Activated T-helper 9 cell treated with anti-CD3 and anti-CD28 coated beads, Interleukin-2, amount 50 U/mL, for 16 hours (primary cell): ENCODE measurements around the gene PDZD2.

Source experiments
- DNase-seq: peaks from one replicate; pipeline ENCODE4 v3.0.0-alpha.2; 2020; ENCODE audit warnings: low read depth

Gene PDZD2

DNA sequence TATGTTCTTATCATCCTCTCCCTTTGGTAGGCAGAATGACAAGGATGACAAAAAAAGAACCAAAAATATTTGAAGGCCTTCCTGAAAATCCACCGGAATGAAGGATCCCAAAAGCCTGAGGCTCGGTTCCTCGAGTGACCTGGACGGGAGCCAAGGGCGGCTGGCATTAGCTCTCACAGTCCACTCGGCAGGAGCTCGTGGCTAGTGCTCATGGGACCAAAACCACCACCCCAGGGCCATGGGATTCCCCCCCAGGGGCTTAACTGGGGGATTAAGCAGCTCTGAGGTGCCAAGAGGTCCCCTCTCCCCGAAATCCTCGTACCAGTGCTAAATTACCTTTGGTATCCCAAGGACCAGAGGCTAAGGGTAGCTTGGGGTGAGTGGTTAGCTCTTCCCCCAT is 586 bp upstream of the PDZD2 start:
- DNase-seq, result no peak

DNA sequence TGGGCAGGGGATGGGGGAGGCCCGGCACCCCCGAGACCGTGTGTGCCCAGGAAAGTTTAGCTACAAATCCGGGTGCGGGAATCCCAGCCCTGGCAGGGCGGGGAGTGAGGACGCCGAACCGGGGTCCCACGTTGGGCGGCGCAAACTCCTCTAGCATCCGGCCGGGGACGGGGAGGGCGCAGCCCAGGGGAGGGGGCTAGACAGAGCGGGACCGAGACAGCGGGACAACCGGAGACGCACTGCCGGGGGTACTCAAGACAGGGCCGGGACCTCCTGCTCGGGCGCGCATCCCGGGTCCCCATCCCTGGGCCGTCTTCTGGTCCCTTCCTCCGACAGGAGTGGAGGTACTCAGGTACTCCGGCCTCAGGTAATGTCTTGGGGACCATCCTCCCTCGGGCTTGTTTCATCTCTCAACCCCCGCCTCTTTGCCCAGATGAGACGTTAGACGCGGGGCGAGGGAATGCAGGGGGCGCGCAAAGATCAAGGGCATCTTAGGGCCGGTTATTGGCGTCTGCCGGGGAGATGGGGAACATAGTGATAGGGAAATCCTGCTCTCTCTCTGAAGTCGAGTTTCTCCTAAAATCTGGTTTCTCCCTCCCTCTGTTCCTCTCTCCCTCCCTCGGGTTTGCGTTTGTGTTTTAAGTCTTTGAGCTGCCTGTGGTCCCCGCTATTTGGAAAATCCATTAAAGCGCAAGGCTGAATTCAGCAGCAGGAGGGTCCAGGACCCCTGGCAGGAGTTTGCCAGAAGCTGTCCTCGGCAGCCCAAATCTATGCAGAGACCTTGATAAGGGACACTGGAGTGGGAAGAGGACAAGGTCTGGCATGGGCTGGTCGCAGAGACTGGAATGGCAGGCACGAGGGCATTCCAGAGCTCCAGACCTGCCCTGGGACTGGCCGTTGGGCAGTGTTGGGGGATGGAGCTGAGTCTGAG is 815 bp downstream of the PDZD2 start:
- DNase-seq, result no peak

DNA sequence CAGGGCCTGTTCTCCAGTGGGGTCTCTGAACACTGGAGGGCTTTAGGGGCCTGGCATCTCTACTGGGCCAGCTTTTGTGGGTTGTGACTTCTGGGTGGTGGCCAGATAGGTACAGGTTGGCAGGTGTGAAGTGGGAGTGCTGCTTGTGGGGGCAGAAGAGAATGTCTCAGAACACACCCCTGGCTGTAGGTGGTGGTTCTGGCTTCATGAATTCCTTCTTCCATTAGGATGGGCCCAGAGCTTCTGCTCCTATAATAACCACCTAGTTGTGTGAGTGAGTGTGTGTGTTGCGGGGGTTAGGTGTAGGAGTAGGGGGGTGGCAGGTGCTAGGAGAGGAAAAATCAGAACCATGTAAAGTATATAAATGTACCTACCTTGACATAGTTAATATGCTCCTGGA is 1.6 kb downstream of the PDZD2 start:
- no peak for DNase-seq

DNA sequence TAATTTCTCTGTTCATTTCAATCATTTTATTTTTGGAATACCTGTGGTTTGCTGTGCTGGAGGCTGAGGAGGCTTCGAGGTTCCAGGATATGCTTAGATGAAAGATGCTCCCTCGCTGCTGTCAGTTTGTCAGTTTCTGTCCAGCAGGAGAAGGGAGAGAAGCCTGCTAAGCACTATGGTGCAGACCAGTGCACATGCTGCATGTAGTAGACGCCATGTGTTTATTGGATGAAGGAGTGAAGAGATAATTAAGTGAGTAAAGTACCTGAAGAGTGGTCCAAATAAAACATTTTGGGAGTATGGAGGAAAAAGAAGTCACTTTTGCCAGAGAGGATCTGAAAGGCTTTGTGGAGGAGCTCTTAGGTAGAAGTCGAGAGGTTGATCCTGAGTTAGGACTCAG is 2.1 kb downstream of the PDZD2 start:
- no peak for DNase-seq

DNA sequence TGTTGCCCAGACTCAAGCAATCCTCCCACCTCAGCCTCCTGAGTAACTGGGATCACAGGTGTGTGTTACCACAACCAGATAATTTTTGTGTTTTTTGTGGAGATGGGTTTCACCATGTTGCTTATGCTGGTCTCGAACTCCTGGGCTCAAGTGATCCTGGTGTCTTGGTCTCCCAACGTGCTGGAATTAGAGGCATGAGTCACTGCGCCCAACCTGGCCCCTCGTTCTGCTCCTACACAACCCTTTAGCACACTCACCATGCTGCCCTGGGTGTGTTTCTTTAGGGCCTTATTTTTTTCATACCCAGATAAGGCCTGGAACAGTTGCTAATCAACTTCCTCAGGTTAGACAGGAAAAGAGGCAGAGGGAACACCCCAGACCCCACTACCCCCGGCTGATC is 2.6 kb downstream of the PDZD2 start:
- no peak for DNase-seq

DNA sequence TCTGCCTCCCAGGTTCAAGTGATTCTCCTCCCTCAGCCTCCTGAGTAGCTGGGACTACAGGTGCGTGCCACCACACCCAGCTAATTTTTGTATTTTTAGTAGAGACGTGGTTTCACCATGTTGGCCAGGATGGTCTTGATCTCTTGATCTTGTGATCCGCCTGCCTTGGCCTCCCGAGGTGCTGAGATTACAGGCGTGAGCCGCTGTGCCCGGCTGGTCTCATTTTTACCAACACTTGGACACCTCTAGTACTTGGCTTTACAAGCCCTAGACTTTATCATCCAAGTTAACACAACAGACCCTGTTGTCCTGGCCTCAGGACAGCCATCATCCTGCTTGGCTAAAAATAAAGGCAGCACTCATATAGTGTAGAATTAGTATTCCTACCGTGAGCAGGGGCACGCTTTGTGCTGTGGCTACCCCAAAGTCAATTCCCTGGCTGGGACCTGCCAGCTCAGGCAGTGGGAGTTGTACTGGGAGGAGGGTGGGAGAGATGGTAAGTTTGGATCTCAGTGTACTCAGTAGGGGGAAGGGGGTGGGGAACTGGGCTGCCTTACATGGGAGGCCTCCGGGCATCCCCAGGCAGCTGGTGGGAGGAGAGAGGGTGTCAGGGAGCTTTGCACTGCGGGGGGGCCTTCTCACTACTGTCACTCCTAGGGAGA is 6.6 kb downstream of the PDZD2 start:
- DNase-seq, result no peak

DNA sequence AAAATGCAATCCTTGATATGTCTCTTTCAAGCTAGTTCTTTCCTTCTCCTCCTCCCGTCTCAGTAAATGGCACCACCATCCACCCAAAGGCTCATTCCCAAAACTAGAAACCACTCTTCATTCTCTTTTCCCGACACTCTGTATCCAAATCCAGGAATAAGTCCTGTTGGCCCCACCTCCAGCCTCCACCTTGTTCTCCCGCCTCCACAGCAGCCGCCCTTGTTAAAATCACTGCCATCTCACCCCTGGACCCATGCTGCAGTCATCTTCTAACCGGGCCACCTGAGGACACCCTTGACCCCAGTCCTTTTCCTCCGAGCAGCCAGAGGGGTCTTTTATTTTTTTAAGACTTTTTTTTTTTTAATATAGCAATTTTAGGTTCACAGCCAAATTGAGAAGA is 9.4 kb downstream of the PDZD2 start:
- no peak for DNase-seq

DNA sequence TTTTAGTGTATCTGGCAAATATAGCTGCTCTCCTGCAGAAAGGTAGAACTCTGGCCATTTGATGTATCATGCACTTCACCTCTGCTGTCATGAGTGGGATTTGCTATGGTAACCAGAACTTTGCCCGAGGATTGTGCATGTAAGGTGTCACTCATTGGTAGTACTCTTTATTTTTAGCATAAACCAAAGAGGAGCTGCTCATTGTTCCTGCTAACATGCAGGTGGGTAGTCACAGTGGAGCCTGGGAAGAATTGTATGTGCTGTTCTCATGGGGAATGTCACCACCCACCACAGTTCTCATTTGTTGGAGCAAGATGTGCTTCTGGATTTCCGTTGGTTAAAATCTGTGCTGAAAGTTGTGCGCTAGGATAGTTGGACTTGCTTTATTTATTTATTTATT is 12.3 kb downstream of the PDZD2 start:
- DNase-seq, result no peak

DNA sequence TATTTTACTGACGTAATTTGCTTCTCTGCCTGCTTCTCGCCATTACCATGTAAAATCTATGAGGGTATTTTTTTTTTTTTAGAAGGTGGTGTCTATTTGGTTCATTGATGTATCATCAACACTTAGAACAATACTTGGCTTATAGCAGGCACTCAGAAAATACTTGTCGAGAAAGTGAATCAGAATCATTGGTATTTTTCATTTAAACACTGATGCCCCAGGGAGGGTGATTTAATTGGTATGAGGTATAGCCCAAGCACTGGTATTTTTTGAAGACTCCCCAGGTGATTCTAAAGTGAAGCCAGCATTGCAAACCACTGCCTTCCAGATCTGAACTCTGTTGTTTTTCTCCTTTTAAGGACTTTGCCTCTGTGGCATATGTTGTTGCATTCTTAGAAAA is 16.6 kb downstream of the PDZD2 start:
- no peak for DNase-seq

DNA sequence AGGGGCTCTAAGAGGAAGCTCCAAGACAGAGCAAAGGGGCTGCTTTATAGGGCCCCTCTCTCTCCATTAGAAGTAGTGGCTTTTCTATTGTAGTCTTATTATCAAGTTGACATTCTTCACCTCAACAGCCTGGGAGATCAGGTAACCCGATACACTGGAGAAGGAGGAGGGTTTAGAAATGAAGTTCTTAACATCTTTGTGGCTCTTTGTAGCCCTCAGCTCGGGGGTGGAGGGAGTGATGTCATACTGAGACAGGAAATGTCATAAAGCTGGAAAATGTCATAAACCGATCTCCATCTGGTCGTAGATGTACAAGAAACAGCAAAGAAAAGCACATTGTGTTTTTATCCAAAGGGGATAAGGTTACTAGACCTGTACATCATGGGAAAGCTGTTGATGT is 17.9 kb downstream of the PDZD2 start:
- no peak for DNase-seq

DNA sequence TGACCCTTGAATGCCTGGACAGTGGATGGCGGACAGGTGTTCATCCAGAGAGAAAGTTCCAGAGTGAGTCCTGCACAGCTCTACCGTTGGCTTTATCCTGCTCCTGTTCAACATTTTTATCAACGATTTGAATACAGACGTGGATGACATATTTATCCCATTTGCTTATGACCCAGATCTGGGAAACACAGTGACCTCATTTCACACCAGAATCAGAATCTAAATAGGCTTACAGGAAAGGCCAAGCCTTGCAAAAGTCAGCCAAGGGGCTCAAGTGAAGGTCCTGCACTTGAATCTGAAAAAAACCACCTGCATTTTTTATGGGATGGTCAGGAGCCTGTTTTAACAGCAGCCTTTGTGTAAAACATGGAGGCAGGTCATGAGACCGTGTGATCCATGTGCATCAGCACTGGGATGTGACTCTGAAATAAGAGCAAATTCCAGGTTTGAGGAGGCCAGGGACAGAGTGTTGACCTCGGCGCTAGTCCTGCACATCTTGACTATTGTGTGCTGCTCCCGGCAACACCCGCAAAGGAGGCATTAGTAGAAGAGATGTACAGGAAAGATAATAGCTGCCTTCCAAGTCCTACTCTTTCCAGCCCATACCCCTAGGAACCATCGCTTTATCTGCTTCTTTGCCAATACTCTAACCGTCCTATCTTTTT is 18.5 kb downstream of the PDZD2 start:
- DNase-seq, result no peak

DNA sequence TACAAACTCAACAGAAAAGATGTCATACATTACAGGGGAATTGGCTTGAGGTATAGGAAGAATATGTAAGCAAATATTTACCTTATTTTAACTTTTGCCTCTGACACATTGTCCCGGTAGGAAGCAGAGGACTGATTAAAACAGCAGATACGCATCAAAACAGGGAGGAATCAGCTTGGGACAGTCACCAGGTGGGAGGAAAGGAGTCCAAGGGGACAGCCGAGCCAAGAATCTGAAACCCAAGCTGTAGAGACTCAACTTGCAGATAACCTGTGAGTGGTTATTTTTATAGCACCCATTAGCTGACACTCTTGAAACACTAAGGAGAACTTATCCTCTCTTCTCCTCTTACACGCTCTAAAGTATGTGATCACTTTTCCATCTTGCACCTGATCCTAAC is 22.3 kb downstream of the PDZD2 start:
- DNase-seq, result no peak

DNA sequence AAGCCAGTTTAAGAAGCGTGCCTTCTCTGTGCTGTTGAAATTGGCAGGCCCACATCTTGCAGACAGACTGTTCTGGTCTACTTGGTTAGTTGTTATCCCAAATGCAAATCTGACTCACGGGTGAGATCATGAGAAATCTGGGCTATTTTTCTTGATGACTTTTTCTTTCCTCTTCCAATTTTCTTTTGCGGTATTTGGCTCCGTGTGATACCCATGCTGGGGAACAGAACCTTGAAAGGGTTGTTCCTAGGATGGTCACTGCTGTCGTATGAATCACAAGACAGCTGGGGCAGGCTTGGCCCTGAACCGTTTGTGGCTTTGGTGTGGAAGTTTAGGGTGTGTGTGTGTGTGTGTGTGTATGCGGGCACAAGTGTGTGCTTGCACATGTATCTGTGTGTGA is 24.6 kb downstream of the PDZD2 start:
- no peak for DNase-seq

DNA sequence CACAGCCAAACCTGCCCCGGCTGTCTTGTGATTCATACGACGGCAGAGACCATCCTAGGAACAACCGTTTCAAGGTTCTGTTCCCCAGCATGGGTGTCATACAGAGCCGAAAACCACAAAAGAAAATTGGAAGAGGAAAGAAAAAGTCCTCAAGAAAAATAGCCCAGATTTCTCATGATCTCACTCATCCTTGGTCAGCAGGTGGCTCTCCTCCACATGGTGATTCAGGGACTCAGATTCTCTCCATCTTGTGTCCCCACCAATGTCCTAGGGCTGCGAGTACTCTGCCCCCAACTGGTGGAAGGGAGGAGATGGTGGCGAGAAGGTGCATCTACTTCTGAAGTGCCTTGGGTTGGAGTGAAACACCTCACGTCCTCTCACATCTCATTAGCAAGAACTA is 25.6 kb downstream of the PDZD2 start:
- no peak for DNase-seq

DNA sequence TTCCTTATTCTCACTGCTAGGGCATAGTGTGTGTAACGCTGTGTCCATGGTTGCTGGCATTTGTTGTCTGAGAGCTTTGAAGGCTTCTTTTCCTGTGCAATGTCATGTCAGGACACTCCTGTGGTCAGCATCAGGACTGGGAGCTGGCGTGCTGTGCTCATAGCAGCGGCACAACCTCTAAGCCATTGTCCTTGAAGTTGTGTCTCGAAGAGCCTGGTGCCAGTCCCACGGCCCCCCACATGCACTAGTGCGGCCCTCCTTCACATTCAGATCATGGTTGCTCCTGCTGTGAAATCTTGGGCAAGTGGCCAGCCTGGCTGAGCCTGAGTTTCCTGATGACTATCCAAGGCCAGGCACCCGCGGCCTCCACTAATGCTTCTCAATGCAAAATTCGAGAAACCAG is 32.4 kb downstream of the PDZD2 start:
- DNase-seq, result no peak

DNA sequence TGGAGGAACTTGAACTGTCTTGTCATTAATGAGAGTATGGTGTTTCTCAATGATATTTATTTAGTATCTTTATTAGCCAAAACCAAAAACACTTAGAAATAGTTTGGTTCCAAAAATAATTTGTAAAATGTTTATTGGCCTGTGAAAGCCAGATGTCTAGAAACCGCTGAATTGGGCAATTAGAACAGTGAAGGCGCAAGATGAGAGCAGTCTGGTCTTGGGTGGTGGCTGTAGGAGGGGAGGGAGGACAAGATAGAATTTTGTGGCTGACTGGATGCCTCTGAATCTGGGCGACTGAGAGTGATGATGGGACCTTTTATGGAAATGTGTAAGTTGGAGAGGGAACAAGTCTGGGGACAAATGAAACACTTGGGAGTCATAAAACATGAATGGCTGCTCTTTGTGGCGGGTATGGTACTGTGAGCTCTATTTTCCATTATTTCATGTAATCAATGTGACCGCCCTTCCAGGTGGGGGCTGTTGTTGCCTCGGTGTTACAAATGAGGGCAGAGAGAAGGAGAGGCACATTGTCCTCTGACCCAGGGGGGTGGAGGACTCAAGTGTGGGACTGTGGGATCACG is 35.5 kb downstream of the PDZD2 start:
- DNase-seq, result no peak

DNA sequence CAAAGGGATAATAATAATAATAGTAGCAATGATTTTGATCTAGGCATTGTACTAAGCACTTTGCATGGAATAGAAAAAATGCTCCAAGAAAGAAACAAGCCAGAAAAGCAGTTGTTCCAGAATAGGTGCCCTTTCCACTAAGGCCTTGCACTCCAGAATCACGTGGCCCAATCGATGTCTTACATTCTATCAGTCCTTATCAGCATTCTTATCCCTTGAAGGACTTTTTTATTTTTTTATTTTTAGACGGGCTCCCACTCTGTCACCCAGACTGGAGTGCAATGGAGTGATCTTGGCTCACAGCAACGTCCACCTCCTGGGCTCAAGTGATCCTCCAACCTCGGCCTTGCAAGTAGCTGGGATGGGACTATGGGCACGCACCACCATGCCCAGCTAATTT is 36.5 kb downstream of the PDZD2 start:
- no peak for DNase-seq

DNA sequence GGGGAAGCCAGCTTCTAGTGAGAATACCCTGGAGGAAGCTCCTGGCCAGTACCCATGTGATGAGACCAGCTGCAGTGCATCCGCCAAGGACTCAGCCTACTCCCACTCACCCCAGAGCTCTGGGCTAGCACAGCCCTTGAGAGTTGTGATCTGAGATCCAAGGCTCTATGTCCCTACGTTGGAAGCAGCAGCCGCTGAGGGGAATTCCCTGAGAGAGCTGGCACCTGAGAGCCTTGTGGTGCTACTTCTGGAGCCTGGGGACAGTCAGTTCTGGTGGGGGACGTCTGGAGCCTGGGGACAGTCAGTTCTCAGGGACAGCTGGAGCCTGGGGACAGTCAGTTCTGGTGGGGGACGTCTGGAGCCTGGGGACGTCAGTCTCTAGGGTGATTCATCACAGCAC is 39.2 kb downstream of the PDZD2 start:
- DNase-seq, result no peak

DNA sequence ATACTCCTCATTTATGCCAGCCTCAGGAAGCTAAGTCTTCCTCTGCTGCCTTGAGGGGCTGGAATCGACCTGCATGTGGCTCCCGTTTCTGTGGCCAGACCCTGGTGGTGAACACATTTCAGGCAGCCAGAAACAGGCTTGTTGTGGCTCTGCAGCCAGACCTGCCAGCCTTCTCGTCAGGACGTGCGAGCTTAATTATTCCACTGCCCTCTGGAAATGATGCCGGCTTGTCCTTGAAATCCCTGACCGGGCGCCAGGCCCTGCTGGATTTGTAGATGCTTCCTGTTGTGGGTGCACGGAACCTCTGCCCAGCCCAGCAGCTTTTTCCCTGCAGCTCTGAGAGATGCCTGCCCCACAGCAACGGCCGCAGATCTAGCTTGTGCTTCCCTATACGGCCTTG is 41.6 kb downstream of the PDZD2 start:
- no peak for DNase-seq

DNA sequence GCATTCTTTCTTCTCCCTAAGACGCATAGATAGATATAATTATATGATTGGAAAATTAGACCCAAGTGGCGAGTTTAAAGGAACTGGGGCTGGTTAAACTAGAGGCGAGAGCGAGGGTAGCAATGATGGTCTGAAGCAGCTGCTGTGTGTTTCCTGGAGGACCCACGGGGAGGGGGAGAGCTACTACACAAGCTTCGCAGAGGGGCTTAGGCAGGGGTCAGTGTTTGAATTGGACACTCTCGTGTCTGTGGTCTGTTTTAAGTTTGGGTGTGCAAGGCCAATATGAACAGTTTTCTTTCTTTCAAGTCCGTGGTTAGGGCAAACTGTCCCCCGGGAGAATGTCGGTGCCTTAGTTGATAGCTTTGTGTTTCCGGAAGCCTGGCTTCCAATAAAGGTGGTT is 43.1 kb downstream of the PDZD2 start:
- DNase-seq, result no peak

DNA sequence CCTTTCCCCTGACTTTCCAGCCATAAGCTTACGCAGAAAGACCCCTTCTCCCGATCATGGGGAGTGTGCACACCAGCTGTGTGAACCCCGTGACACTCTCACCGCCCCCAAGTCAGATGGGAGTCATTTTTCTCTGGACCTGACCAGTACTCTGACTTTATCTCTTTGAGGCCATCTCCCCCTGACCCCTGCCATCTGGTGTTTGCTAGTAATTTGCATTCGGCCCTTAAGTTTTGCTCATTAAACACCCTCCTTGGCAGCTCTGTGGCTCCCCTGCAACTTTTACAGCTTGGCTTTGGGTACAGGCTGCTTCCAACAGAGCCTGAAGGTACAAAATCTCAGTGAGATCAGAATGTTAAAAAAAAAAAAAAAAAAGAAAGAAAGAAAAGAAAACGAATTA is 43.9 kb downstream of the PDZD2 start:
- DNase-seq, result no peak

DNA sequence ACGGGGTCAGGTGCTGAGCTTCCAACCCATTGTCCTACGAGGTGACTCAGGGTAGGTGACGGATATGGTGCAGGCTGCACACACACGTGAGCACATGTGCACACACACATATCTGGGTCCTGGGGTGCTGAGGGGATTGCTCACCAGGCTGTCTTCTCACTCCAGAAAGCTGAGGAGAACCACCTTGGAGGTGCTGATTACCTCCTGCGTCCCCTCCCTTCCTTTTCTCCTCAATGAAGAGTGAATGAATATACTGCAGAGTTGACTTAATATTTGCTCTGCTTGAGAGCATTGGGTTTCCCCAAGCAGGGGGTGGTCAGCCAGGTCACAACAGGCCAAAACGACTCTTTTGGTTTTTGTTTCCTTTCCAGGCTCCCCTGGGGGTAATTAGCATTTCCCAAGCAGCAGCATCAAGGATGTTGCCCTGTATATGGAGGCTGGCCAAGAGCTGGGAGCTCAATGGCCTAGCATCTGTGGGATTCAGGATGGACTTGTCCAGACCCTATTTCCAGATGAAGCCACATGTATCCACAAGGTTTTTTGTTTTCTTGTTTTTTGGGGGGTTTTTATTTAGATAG is 49.7 kb downstream of the PDZD2 start:
- DNase-seq, result no peak
